Epidermal melanocyte (primary cell): ENCODE measurements around the gene PREX1.

ENCODE experiments used
- DNase-seq: peaks from one replicate; pipeline ENCODE4 v3.0.0; 2011; ENCODE audit warnings: low spot score; ENCODE audit not compliant: insufficient read length

Gene PREX1

DNA sequence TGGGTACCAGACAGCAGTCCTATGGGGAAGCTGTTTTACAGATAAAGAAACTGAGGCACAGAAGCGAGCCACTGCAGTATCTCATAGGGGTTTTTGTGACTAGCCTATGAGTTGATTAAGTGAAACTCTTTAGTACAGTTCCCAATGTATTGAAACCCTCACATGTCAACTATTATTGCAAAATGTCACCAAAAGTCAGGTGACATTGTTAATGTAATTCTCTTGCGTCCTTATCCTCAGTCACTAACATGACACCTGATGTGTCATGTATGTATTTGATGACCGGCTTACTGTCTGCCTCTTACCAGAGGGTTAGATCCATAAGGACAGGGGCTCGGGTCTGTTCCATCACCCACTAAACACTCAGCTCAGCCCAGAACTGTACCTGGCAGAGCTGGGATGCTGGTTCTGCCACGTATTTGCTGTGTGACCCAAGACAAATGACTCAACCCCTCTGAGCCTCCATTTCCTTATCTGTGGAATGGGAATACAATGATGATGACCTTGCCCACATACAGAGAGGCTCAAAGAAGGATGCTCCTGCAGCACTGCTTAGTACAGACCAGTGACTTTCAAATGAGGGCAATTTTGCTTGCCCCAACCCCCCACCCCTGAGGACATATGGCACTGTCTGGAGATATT, 32.9 kb downstream of the PREX1 start:
- no peak for DNase-seq

DNA sequence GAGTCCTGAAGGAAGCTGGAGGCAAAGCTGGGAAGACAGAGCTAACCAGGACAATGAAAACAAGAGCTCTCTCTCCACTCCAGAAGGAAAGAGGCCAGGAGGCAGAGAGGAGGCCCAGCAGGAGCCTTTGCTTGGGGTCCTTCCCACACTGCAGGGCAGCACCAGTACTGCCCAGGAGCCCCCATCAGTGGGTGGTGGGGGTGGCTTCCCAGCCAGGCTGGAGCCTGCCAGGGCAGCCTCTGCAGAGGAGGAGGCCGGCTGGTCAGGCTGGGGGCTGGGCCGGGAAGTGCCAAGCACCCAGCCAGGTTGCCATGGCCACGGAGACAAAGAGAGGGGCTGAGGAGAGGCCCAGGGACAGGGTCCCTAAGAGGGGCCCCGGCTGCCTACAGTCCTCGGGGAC, 33.4 kb downstream of the PREX1 start:
- DNase-seq, result no peak

DNA sequence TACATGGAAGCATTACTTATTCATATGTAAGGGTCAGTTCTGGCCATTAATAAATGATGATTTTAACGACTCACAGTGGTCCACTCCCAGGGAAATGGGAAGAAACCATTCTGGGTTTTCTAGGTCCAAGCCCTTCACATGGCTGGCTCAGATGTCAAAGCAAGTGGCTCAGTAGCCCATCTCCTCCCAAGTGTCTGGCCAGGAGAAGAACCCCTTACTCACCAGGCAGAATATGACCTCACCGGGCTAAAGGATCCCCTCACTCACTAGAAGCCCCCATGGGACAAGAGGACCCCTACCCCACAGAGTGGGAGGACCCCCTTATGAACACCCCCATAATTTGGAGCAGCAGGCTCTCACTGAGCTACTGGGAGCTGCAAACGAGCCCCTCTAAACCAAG, 34.0 kb downstream of the PREX1 start:
- no peak for DNase-seq

DNA sequence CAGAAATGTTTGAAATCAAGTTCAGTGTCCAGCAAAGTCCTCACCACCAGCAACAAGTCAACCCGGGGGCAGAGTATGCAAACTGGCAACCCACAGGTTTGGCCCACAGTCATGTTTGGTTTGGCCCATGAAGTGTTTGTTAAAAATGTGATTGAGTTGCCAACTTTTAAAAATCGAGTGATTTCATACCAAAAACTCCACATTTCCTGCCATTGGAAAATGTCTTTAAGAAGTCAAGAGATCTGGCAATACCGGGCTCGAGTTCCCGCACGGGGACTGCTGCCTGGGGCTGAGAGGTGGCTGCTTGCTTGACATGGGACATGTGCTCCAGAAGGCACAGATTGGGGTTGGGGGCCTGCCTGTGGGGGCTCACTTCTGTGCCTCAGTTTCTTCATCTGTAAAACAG, 36.1 kb downstream of the PREX1 start:
- no peak for DNase-seq

DNA sequence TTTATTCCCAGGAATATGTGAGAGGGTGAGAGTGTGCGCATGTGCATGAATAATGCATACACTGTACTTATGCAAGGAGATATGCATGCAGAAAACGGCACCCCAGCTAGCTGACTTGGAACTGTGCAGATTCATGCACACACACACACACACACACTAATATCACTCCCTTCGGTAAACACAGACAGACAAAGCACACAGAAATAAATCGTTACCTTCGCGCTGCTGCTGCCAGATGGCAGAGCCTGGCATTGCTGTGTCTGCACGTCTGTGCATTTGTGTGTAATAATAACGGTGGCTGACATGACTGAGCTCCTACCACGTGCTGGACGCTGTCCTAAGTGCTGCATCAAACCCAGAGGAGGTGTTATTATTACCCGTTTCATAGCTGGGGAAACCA, 36.8 kb downstream of the PREX1 start:
- no peak for DNase-seq

DNA sequence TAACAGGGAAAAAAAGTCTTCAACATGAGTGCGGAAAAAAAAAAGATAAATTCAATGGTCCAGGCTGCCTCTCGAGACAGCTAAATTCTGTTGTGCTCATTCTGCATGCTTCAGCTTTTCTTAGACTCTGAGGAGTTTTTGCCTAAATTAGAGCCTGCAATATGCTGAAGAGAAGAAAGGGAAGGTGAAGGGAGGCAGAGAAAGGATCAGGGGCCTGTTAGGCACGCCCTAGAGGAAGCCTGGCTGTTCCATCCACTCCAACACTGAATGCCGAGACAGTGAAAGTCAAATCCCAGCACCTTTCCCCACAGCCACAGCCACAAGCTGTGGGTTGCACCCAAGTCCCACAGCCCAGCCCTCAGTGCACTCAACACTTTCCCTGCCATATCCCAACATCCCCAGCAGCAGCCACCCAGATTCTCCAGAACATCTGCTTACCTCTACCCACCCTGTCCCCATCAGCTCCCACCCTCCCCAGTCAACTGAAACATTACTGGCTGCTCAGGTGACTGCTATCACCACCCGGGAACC, 37.3 kb downstream of the PREX1 start:
- DNase-seq, result no peak

DNA sequence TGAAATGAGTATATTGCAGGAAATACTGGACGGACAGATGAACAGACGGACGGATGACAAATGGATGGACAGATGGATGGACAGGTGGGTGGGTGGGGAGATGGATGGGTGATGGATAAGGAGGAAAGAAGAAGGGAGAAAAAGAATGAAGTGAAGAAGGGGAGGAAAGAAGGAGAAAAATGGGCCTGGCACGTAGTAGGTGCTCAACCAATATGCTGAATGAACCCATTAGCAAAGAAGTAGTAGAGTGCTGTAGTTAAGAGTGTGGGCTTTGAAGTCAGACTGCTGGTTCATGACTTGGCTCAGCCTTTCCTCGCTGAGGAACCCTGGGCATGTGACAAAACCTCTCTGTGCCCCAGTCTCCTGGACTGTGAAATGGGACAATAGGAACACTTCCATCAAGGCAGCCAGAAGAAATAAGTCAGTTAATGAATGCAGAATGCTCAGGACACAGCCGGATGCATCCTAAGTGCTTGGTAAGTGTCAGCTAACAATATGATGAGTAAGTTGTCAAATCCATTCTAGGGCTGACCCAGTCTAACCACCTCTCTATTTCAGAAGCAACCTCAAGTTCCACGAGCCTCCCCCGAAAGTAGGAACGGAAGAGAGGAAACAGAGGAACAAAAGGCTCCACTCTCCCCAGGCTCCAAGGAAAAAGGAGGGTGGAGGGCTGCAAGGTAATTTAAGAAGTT, 37.9 kb downstream of the PREX1 start:
- DNase-seq, result no peak

DNA sequence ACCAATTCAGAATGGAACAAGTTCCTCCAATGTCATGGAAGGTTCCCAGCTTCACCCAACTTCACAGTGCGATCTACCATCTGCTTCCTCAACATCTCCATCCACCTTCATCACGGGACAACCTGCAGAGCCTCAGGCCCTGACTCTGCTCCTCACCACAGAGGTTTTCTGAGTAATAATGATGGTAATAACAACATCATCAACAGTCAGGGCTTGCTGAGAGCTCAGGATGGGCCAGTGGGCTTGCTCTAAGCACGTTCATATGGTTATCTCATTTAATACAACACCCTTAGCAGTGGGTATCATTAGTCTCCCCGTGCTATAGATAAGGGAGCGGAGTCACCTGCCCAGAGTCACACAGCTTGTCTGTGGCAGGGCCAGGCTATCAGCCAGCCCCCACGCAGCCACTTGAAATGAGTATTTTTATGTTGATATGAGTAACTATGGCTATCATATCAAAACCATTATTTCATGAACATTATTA, 38.6 kb downstream of the PREX1 start:
- DNase-seq, result no peak

DNA sequence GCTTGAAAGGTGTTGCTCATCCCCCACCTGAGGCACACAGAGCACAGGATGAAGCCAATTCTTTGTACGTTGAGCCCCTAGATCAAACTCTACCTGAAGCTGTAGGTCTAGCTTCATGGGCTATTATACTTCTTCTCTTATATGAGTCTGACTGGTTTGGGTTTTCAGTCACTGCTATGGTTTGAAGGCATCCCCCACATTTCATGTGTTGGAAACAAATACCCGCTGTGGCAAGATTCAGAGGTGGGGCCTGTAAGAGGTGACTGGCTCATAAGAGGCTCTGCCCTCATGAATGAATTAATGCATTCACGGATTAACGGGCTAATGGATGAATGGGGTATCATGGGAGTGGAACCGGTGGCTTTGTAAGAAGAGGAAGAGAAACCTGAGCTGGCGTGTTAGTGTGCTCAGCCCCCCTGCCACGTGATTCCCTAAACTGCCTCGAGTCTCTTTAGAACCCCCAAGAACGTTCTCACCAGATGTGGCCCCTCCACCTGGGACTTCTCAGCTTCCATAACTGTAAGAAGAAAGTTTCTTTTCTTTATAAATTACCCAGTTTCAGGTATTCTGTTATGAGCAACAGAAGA, 39.2 kb downstream of the PREX1 start:
- DNase-seq, result no peak

DNA sequence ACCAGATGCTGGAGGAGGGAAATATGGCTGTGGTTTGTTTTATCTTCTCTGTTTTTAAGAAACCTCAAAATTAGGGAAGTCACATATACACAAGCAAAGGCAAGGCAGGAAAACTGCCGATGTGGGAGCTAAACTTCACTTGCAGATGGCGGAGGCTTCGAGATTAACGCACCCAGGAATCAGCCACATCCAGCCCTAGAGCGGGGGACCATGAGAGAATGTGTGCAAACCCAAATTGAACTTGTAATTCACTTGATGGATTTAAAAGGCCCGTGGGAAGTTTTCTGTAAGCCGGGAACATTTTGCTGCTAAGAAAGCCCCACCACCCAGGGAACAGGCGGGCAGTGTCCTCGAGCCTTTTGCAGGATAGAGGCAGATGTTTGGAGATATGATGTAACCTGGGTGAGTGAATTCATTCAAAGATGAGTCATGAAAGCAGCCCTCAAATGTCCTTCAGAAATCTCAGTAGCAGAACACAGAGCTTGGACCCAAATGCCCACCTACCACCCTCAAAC, 39.9 kb downstream of the PREX1 start:
- no peak for DNase-seq

DNA sequence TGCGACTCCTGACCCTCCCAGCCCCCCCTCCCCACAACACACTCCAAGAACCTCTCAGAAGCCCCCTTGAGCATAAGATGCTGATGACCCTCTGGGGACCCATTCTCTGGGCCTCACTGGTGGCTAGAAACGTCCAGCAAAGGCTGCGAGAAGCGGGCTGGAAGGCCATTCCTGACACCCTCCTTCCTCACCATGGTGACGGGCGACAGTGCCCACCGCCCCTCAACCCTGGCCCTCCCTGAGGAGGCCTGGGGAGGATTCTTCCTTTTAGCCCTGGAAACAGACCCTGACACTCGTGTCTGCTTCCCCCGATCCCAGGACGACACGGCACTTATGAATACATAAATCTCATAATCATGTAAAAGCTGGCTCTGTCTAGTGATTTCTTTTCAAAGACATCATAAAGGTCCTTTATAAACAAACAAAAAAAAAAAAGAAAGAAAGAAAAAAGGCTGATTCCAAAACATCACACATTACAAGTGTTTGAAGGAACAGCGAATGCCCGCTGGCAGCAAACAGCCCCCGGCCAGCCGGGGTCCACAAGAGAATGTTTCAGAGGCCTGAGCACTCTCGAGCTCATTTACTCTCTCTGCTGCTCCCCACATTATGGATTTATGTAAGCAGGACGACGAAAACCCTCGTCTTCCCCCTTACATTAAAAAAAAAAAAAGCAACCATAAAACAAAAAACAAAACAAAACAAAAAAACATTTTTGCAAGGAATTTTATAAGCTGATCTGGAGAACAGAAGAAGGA, 40.7 kb downstream of the PREX1 start:
- DNase-seq, result no peak

DNA sequence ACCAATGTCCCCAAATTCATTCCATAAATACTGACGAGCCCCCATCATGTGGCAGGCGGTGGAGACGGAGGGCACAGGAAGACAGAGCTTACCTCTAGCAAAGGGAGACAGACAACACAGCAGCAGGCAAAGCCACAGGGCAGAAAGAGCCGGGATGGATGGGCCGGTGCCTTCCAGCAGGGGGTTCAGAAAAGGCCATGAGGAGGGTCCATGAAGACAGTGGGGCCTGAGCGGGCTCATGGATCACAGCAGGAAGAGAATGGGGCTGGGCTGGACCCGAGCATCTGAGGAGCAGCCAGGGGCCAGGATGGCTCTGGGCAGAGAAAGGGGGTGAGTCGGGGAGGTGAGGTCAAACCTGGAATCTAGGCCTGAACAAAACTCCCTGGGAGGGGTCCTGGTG, 42.0 kb downstream of the PREX1 start:
- DNase-seq, result no peak

DNA sequence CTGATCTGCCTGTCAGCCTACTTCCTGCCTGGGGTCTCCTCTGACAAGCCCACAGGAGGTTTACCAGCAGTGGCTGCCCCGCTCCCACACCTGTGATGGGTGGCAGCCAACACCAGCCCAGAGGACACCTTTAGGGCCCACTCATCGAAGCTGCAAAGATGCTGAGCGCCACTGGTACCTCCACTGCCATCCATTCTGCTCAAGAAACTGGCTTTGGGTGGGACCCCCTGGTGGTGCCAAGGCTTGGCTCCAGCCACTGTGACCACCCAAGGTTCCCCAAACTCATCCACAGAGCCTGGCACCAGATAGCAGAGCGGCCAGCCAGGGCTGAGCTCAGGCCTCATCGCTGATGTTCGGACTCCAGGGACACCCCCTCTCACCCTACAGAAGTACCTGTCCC, 42.5 kb downstream of the PREX1 start:
- DNase-seq, result no peak

DNA sequence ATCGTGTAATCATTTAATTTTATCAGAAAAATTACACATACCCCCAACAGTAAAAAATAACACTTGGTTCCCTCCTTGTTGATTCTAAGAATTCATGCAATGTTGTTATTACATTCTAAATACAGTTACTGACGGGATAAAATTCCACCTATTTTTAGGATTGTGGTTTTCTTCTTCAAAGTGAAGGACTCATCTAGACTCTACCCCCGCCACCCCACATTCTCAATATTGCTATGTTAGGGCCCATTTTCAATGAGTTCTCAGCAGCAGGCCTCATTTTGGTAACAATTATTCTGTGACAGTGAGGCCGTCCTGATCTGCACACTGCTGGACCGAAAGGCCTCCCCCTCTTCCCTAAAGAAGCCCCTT, 43.5 kb downstream of the PREX1 start:
- DNase-seq, result no peak

DNA sequence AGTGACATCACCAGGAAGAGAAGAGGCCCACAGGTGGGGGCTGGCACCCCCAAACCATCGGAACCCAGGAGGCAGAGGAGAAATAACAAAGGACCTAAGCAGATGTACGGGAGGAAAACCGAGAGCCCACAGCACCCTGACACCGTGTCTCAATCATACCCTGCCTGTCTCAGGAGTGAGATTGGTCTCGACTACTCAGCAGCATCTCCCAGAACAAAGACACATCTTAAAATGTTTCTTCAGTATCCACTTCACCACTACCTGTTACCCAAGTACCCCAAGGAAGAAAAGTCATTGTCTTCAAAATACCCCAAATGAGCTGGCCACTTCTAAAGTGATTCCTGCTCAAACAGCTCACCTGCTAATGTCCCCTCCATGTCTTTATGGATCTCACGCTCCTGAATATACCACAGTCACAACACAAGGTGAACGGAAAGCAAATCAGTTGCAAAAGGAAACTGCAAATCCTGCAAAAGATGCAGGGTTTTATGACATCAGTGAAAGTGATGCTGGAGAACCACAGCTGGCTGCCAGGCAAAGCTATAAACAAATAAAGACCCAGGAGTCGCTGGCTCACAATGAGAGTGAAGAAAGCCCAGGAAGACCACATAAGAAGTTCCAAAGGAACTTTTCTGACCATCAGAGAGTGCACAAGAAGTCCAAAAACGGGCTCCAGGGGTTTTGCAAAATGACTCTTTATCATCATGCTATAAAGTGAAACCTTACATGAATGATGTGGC, 44.1 kb downstream of the PREX1 start:
- no peak for DNase-seq

DNA sequence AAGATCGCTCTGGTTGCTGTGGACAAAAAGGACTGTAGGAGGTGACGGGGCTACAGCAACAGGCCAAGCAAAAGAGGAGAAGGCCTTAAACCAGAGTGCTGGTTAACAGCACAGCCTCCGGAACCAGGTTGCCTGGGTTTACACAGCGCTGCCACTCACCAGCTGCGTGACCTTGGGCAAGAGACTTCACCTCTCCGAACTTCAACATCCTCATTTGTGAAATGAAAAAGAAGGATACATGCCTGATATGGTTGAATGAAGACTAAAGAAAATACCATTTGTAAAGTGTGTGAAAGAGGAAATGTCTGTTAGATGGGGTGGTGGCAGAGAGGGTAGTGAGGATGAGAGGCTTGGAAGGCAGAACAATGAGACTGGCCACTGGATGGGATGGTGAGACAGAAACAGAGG, 44.9 kb downstream of the PREX1 start:
- no peak for DNase-seq

DNA sequence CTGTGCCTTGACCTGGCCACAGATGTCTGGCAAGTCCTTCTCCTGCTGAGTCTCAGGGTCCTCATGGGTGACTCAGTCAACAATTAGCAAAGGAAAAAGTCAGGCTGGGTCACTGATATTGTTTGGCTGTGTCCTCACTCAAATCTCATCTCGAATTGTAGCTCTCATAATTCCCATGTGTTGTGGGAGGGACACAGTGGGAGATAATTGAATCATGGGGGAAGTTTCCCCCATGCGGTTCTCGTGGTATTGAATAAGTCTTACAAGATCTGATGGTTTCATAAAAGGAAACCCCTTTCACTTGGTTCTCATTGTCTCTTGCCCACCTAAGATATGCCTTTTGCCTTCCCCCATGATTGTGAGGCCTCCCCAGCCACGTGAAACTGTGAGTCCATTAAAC, 45.7 kb downstream of the PREX1 start:
- DNase-seq, result no peak

DNA sequence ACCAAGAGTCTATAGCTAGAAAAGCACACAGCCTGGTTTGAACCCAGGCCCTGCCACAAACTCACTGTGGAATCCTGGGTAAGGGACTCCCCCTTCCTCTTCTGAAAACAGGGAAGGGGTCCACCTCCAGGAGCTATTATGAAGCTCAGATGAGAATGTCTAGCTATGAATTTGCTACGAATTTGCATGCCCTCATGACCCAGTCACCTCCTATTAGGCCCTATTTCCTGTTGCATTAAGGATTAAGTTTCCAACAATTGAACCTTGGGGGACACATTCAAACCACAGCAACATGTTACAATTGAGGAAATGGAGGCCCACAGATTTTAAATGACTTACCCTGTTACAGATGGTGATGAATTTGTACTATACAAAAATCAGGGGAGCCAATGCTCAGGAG, 46.2 kb downstream of the PREX1 start:
- no peak for DNase-seq

DNA sequence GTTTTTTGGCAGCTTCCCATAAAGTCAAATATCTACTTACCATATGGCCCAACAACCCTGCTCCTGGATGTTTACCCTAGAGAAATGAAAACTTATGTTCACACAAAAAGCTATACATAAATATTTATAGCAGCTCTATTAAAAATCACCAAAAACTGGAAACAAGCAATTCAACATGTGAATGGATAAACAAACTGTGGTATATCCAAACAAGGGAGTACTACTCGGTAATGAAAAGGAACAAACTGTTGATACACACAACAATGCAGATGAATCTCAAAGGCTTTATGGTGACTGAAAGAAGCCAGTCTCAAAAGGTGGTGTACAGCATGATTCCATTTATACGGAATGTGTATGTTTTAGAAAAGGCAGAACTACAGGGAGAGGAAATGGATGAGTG, 48.4 kb downstream of the PREX1 start:
- DNase-seq, result no peak

DNA sequence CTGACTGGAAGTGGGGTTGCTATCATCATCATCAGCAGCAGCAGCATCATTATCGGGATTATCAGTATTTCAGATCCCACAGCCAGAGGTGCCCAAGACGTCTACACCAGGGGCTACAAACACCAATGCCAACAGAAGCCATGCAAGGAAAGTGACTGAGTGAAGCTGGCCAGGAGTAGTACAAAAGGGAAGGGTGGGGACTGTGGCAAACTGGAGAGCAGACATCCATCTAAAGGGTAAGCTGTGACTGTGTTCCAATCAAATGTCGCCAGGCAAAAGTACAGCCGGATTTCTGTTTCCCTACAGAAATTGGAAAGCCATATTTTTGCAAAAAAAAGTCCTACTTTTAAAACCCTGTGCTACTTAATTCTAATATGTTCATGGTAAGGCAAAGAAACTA, 50.0 kb downstream of the PREX1 start:
- DNase-seq, result no peak

DNA sequence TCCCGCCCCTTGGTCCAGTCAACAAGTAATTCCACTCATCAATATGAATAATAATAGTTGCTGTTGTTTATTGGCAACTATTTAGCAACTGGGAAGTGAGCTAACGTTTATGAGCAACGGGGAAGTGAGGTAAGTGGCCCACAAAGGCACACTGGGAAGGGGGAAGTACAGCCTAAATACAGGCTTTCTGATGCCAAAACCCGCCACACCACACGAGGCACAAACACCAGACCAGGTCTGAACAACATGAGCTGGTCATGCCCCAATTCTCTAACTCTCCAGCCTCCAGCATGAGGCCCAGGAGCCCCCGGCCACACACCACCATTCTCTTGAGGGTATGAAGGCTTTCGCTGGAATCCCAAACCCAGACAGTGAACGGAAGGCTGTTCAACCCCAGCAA, 50.8 kb downstream of the PREX1 start:
- DNase-seq, result no peak
